HuH-7 (cell line): ENCODE data around the gene AKAIN1.

Experiments
- DNase-seq: peaks from one replicate; pipeline ENCODE4 v3.0.0; 2011; ENCODE audit warnings: low spot score

AKAIN1 gene

DNA sequence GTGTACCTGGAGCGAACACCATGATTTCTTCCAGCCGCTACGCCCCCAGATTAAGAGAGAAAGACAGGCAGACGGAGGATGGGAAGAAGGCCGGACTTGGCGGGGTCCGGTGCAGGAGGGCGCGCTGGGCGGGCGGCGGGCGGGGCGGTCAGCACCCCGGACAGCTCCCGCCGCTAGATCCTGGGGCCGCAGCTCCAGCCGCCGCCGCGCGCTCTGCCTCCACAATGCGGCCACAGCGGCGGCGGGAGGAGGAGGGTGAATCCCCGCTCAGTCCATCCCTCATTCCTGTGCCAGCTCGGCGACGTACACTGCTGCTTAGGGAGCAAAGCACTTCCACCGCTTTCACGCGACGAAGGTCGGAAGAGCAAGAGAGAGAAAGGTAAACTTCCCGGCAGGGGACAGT is at the start of gene AKAIN1:
TSS of gene AKAIN1 (minus strand) at position 226 of the 403 bp plus-strand sequence. CDS start at position 22, 204 bp downstream.
- peak; percentile 19 for DNase-seq

GRCh38 chr18:5244941-5245340 is 47.9 kb upstream of the AKAIN1 start:
- no peak for DNase-seq

DNA sequence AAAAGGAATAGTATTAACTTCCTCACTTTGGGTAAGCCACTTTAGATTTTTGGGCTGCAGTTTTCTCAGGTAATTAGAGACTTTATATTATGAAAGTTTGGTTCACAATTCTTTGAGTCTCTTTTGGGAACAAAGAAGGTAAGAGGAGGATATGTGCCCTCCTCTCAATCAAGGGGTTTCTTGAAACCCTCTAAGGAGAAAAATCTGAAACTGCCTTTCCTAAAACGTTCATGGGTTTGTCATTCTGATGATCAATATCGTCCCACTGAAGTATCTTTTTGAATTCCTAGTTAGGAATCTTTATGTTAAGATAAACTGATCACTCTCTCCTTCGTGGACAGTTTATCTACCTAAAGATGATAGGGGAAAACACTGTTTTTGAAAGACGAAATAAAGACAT is 42.4 kb upstream of the AKAIN1 start:
- DNase-seq, result no peak

- DNase-seq, result peak; percentile 53
These were observed 41.4 kb upstream of the AKAIN1 start for GRCh38 chr18:5238371-5238976.

DNA sequence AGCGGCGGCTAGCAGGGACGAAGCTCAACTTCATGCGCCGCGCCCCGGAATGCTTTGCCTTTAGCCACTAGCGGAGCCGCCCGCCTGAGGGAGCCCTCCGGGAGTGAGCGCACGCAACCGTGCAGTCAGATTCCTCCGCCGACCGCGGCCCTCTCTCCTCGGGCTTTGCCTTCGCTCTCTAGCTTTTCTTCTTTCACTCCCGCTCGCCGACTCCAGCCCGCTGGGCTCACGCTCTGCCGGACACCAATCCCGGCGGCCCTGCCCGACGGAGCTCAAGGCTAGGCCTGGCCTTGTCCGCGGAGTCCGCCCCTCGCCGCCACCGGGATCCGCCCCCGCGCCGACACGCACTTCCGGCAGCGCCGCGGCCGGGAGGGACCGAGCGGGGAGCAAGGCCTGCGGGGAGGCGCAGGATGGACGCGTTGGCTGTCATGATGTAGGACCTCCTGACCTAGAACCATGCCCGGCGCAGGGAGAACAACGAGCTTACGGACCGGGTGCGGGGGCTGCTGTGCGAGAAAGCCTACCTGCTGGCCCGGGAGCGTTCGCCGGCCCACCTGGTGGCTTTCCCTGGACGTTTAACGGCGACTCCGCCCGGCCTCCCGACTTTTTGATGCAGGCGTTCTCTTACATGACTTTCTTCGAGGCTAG is 40.8 kb upstream of the AKAIN1 start:
- DNase-seq, result peak; percentile 70

DNA sequence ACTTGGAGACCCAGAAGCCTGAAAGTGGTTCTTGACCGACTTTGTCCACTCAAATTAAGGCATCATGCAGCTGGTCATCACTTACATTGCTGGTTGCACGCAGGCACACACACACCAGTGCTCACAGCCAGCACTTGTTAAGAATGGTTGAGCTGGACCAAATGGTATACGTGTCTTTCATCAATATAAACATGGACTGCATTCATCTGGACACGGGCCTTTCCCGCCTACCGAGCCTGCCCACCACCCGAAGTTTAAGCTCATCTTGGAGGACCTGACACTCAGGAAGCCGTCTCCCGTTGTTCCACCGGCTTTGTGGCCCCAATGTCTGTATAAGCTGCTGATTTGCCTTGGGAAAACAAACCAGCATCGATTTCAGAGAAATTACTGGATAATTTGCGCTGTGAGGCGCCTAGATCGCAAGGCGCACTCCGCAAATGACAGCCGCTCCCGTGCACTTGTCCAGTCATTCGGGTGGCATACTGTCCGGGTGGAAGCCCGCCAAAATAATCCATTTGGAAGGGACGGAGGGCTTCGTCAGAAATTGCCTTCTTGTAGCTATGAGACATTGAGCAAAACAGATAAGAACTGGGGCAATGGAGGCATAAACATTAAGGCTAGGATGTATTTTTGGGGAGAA is 40.1 kb upstream of the AKAIN1 start:
- peak; percentile 26 for DNase-seq

- DNase-seq, result no peak
These were observed 17.7 kb upstream of the AKAIN1 start for GRCh38 chr18:5214583-5215351.

- DNase-seq, result no peak
These were observed 10.6 kb upstream of the AKAIN1 start for GRCh38 chr18:5207471-5208150.

DNA sequence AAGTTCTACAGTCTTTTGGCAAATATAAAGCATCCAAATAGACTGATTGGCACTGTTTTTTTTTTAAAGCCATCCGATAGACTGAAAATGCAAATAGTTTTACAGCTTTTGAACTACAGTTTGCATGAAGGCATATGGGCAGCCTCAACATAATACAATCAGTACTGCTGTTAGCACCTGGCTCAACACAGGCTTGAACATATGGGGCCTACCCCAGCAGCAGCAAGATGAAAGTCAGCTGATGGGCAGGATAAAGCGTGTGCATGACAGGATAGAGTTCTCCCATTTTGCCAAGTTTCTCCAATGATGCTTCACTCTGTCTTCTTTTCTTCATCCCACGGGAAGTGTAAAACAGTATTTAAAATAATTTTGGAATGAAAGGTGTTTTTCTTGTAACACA is 1.3 kb upstream of the AKAIN1 start:
- DNase-seq, result no peak

DNA sequence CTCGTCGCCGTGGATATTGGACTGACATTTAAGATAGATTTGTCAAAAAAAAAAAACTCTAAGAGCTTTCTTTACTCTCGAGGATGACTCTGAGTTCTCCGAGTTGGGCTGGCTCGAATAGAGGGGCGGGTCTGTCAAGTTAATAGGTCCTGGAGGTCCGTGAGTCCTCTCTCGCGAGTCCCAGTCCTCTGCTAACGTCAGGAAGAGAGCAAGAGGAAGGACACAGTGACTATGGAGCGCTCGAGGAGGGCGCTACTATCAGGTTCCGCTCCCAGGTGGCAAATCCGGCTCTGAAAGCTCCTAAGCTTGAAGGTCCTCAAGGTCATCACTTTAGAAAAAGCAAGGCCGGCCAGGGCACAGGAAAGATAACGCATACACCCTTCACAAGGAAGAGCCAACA is 404 bp upstream of the AKAIN1 start:
- no peak for DNase-seq

GRCh38 chr18:5196253-5197031 is 615 bp downstream of the AKAIN1 start:
- DNase-seq, result no peak

GRCh38 chr18:5195656-5196055 is 1.4 kb downstream of the AKAIN1 start:
- no peak for DNase-seq

- DNase-seq, result no peak
These were observed 16.8 kb downstream of the AKAIN1 start for GRCh38 chr18:5180254-5180653.

DNA sequence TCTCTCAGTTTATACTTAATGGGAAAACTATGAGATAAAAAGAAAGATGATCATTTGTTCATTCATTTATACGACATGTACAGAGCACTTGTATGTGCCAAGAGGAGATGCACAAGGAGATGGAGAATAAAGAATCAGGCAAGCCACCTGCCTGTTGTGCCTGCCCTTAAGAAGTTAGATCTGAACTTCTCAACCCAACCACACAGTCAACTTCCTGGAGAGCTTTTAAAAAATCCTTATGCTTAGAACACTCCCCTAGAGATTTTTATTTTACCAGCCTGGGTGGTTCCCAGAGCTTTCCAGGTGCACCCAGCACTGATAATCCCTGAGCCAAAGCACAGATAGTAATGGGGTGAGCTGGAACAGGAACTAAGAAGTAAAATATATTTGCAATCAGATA is 18.5 kb downstream of the AKAIN1 start:
- DNase-seq, result no peak

- DNase-seq, result no peak
These were observed 21.7 kb downstream of the AKAIN1 start for GRCh38 chr18:5175378-5175777.

DNA sequence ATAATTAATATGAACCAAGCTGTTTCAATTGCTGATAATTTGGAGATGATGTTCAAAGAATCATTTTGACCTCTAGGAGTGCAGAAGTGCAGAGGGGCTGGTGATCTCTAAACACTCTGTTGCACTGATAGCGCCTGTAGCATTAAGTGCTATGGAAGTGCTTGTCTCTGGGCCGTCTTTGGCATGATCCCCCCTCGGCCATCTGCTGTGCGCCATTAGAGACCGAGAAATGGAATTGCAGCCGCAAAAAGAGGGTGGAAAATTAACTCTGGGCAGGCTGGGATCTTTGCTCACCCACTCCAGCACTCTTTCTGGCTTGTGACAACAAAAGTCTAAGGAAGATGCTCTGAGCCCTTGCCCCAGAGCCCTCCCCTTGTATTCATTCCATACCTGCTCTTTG is 23.4 kb downstream of the AKAIN1 start:
- no peak for DNase-seq

DNA sequence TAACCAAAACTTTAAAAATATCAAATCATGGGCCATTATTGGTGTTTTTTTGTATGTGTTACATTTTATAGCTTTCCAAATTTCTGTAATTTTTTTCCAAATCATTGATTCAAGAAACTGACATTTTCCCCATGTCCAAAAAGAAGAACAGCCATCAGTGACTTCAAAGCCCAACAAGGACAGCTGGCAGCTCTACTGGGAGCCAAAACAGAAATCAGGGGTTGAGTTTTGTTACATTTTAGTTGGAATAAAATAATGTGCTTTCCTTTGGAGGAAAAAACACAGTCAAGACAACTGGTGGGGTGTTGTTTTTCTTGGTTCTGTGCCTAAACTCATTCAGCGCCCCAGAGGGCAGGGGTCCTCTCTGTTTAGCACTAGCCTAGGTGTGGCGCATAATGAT is 23.8 kb downstream of the AKAIN1 start:
- DNase-seq, result no peak

- DNase-seq, result no peak
These were observed 29.2 kb downstream of the AKAIN1 start for GRCh38 chr18:5167831-5168230.

DNA sequence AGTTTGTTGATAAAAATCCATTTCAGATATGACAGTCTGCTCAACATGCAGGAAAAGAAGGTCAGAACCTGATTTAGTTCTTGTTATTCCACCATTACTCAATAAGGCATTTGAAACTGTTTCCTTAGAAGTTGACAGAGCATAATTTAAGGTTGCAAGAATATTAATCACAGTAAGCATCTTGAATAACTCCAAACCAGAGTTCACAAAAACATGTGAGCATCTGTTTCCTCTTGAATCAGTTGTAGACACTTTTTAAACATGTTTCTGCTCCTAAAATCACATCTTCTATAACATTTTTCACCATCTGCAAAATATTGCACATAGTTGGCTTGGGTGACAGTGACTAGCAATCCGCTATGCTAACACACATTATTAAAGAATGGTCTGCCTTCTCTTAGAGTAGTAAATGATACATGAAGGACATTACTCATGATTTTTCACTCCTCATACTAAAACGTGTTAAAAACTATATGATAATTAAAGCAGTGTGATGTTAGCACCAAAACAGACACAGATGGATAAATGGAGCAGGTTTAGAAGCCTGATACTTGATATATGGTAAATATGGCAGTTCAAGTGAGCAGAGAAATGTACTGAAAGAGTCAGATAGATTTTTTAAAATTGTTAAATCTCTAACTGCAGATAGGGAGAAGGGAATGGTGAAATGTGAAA is 30.3 kb downstream of the AKAIN1 start:
- DNase-seq, result no peak

DNA sequence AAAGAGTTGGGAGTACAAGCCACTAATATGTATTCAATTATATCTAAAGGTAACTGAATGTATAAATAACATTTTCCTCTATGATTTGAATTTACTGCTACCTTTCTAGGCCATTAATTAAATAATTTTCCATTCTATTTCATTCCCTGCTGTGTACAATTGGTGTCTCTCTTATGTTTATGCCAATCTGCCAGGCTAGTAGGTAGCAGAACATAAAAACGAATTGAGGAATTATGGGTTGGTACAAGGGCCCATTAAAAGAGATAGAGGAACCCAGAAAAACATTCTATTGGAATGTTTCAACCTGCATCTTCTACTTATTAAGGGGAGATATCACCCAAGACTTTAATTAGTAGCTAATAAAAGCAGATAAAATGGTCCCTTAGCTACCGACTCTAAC is 32.2 kb downstream of the AKAIN1 start:
- no peak for DNase-seq

- DNase-seq, result no peak
These were observed 34.9 kb downstream of the AKAIN1 start for GRCh38 chr18:5162111-5162510.
